Measurements from ENCODE around the gene HIPK2.

DNA sequence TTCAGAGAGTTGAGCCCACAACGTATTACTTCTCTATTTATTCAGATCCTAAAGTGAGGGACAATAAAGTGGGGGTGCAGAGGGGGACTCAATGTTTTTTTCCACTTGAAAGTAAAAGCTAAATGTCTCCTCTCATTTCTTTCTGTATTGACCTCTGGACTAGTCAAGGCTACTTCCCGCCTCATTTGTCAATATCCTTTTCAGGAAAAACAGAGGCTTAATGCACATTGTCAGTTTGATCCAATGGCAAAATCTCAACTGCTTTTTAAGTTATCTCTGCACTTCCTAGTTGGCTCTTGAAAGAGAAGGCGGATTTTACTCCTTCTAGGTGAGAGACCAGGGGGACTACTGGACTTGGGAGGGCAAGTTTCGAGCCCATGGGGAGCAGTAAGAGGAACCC, 56.4 kb downstream of the HIPK2 start:
- TF ChIP-seq CTCF (conservative IDR thresholded peaks at IDR 0.05; ENCODE audit: low read length), result no peak
- no peak for TF ChIP-seq EZH2phosphoT487 (IDR thresholded peaks at IDR 0.05; ENCODE audit: borderline replicate concordance, low read depth, low read length)
